Activated naive CD8-positive, alpha-beta T cell treated with anti-CD3 and anti-CD28 coated beads for 36 hours (primary cell): ENCODE measurements around the gene ZNF136. TPM values are rescaled to one million over a fixed set of nuclear protein-coding genes. Genes with fewer than 3 reads are reported as not detected.

ENCODE experiments used
- DNase-seq: peaks from one replicate; pipeline ENCODE4 v3.0.0; 2021
- H3K27ac Mint-ChIP-seq: one replicate; pipeline ENCODE4 v1.8.0; 2022; ENCODE audit warnings: mild to moderate bottlenecking, moderate library complexity, mixed read lengths
- H3K27me3 Mint-ChIP-seq: one replicate; pipeline ENCODE4 v1.8.0; 2022; ENCODE audit warnings: mild to moderate bottlenecking, mixed read lengths
- H3K36me3 Mint-ChIP-seq: one replicate; pipeline ENCODE4 v1.8.0; 2021; ENCODE audit warnings: mild to moderate bottlenecking, mixed read lengths
- H3K4me1 Mint-ChIP-seq: one replicate; pipeline ENCODE4 v1.8.0; 2021; ENCODE audit warnings: mixed read lengths
- H3K4me3 Mint-ChIP-seq: one replicate; pipeline ENCODE4 v1.8.0; 2022; ENCODE audit warnings: mild to moderate bottlenecking, moderate library complexity, mixed read lengths
- H3K9me3 Mint-ChIP-seq: one replicate; pipeline ENCODE4 v1.8.0; 2022; ENCODE audit warnings: mixed read lengths
- total RNA-seq, 2 experiments: library from RNA; stranded (reverse); gene quantifications; one replicate each; pipeline ENCODE4 v1.2.3, GENCODE V29; 2021

The ZNF136 gene
- total RNA-seq, result 10 to 100 TPM; 11.6 to 12.9 TPM

DNA sequence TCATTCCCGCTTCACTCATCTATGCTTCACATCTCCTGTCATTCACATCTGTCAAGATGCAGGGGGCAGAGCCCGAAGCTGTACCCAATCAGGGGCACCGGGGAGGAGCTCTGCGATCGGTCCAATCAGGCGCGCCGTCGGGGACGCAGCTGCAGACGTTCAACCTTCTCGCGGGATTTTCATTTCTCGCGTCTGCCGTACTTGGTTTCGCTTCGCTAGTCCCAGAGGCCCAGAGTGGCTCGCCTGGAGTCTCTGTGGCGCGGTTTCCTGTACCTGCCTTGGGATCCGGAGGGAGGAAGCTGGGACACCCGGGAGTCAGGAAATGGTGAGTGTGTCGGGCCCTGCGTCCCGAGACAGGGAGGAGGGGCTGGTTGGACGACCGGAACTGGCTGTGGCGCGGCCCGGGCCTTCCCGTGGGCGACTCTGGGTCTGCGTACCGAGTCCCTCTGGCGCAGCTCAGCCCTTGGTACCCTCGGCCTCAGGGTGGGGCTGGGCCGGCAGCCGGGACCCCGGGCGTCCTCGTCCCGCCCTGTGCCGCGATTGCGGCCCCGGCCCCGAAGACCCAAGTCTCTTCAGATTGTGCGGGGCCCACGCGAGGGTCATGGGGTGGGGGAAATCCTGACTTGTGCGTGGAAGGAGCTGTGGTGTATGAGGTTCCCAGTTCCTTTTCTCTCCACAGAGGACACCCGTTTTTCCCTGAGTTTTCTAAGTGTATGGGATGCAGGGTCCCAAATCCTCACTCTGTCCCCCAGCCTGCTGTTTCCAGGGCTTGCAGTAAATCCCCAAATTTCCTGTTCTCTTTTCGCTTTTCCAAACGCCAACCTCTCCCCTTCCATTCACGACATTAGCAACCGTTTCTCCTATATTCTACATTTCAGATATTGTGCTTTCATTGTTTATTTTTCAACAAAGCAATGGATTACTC lies at the start of gene ZNF136:
Gene ZNF136 (plus strand): TSS at position 215 of the 925 bp plus-strand sequence. CDS start 108 bp downstream, at position 323.
- H3K9me3 Mint-ChIP-seq, result no peaks in the 10 kb centered on the region
- no peaks in the 10 kb centered on the region for H3K27me3 Mint-ChIP-seq
- peak within 1 kb of the TSS; percentile 94 for H3K27ac Mint-ChIP-seq
- H3K36me3 Mint-ChIP-seq, result peaks cover 22% of the 10 kb centered on the region
- peak; percentile 93 for DNase-seq
- peaks cover 39% of the 10 kb centered on the region for H3K4me1 Mint-ChIP-seq
- peak within 1 kb of the TSS; percentile 93 for H3K4me3 Mint-ChIP-seq

GRCh38 chr19:12113121-12113520 lies 49.8 kb upstream of the ZNF136 start:
- H3K27ac Mint-ChIP-seq, result no peak overlapping the region
- H3K4me1 Mint-ChIP-seq, result peaks cover 15% of the 10 kb centered on the region
- no peak for DNase-seq
- no peak overlapping the region for H3K4me3 Mint-ChIP-seq
- H3K36me3 Mint-ChIP-seq, result peaks cover 55% of the 10 kb centered on the region
- no peaks in the 10 kb centered on the region for H3K27me3 Mint-ChIP-seq
- peaks cover 13% of the 10 kb centered on the region for H3K9me3 Mint-ChIP-seq

DNA sequence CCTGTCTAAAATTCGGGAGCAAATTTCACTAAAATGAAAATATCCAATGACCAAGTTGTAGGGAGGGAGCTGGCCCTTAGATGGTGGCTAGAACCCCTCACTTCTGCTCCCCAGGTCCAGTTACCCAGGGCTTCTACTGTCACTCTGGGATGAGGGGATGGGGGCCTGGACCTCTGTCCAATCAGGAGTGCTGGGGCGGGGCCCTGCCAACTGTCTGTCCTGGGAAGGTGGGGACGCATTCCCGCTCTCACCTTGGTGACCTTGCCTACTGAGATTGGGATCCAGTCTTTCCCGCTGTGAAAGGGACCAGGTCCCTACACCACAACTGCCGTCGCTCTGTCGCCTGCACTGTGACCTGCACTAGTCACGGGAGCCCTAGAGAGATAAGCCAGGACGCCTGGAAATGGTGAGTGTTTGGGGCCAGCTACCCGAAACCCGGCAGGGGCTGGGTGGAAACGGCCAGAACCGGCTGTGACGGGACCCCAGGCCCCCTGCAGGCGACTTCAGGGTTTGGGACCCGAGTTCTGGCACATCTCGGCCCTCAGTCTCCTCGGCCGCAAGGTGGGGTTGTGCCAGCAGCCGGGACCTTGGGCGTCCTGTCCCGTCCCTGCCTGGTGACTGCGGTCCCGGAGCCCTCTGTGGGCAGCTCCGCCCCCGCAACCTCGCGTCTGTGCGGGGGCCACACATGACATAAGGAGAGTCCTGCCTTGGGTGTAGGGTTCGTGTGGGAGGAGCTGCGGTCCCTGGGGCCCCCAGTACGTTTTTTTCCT lies 45.5 kb upstream of the ZNF136 start:
- no peak overlapping the region for H3K4me3 Mint-ChIP-seq
- DNase-seq, result no peak
- peaks cover 27% of the 10 kb centered on the region for H3K36me3 Mint-ChIP-seq

DNA sequence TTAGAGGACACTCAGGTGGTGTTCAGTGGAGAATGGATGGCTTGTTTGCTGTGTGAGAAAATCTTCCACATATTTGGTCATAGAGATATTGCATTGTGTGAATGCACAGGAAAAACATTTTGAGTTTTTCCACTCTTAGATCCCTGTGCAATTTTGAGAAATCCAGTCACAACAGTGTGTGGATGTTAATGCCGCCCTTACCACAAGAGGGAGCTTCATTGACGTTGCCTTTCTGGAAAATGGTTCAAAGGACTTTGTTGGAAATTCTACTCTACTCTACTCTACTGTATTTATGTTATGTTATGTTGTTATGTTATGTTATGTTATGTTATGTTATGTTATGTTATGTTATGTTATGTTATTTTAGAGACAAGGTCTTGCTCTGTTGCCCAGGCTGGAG lies 36.2 kb upstream of the ZNF136 start:
- Mint-ChIP-seq H3K9me3 (peaks cover 14% of the 10 kb centered on the region), H3K27me3 (no peaks in the 10 kb centered on the region), H3K4me1 (peaks cover 2% of the 10 kb centered on the region), H3K27ac (no peak overlapping the region), H3K36me3 (peaks cover 15% of the 10 kb centered on the region), H3K4me3 (no peak overlapping the region)
- no peak for DNase-seq

More for the DNA sequence above, 45.5 kb upstream of the ZNF136 start:
- Mint-ChIP-seq H3K27me3 (no peaks in the 10 kb centered on the region), H3K9me3 (peaks cover 10% of the 10 kb centered on the region), H3K27ac (no peak overlapping the region), H3K4me1 (peaks cover 10% of the 10 kb centered on the region)

- DNase-seq, result no peak
- peaks cover 9% of the 10 kb centered on the region for H3K4me1 Mint-ChIP-seq
- peaks cover 66% of the 10 kb centered on the region for H3K36me3 Mint-ChIP-seq
- H3K27me3 Mint-ChIP-seq, result no peaks in the 10 kb centered on the region
- peaks cover 39% of the 10 kb centered on the region for H3K9me3 Mint-ChIP-seq
- H3K4me3 Mint-ChIP-seq, result no peak overlapping the region
- H3K27ac Mint-ChIP-seq, result no peak overlapping the region
These were observed 29.8 kb upstream of the ZNF136 start for GRCh38 chr19:12133069-12133468.

GRCh38 chr19:12137221-12137940 lies 25.5 kb upstream of the ZNF136 start:
- Mint-ChIP-seq H3K4me1 (peaks cover 38% of the 10 kb centered on the region), H3K4me3 (no peak overlapping the region), H3K9me3 (peaks cover 19% of the 10 kb centered on the region), H3K36me3 (peaks cover 48% of the 10 kb centered on the region), H3K27ac (no peak overlapping the region), H3K27me3 (no peaks in the 10 kb centered on the region)
- no peak for DNase-seq

DNA sequence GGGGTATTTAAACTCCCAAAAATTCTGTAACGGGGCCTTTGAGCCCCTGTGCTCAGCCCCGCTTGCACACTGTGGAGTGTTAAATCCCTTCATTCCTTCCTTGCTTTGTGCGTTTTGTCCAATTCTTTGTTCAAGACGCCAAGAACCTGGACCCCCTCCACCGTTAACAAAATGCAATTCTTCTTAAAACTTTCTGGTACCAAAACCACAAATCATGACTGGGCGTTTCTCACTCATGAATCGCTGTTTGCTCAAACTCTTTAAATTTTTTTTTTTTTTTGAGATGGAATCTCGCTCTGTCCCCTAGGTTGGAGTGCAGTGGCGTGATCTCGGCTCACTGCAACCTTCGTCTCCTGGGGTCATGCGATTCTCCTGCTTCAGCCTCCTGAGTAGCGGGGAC lies 23.6 kb upstream of the ZNF136 start:
- Mint-ChIP-seq H3K4me3 (peak overlapping the region; percentile 91), H3K36me3 (peaks cover 29% of the 10 kb centered on the region), H3K4me1 (peaks cover 38% of the 10 kb centered on the region), H3K9me3 (peaks cover 2% of the 10 kb centered on the region), H3K27me3 (no peaks in the 10 kb centered on the region), H3K27ac (no peak overlapping the region)
- no peak for DNase-seq

DNA sequence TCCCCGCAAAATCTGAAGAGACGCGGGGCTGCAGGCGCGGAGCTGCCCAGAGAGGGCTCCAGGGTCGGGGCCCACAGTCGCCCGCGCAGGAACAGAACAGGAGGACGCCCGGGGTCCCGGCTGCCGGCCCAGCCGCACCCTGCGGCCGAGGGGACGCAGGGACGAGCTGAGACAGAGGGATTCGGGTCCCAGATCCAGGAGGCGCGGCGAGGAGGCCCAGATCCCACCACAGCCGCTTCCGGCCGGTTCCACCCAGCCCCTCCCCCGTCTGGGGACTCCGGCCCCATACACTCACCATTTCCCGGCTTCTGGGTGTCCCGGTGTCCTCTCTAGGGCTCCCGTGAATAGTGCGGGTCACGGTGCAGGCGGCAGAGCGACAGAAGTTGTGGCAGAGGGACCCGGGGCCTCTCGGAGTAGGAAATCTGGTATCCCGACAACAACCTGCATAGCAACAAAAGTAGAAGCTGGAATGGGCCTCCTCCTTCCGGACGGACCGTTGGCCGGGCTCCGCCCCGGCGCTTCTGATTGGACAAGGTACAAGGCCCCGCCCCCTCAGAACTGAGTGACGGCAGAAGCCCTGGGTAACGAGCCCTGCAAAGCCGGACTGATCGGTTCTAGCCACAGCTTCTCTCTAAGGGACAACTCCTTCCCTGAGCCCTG lies 22.9 kb upstream of the ZNF136 start, which contains the start of gene ZNF20:
Gene ZNF20 (minus strand): TSS at position 466 of the 660 bp plus-strand sequence. CDS start 168 bp downstream, at position 298.
- H3K27ac Mint-ChIP-seq, result peak within 1 kb of the TSS; percentile 72
- peaks cover under 1% of the 10 kb centered on the region for H3K9me3 Mint-ChIP-seq
- peaks cover 38% of the 10 kb centered on the region for H3K4me1 Mint-ChIP-seq
- H3K4me3 Mint-ChIP-seq, result peak within 1 kb of the TSS; percentile 91
- peaks cover 26% of the 10 kb centered on the region for H3K36me3 Mint-ChIP-seq
- DNase-seq, result peak; percentile 90
- no peaks in the 10 kb centered on the region for H3K27me3 Mint-ChIP-seq

DNA sequence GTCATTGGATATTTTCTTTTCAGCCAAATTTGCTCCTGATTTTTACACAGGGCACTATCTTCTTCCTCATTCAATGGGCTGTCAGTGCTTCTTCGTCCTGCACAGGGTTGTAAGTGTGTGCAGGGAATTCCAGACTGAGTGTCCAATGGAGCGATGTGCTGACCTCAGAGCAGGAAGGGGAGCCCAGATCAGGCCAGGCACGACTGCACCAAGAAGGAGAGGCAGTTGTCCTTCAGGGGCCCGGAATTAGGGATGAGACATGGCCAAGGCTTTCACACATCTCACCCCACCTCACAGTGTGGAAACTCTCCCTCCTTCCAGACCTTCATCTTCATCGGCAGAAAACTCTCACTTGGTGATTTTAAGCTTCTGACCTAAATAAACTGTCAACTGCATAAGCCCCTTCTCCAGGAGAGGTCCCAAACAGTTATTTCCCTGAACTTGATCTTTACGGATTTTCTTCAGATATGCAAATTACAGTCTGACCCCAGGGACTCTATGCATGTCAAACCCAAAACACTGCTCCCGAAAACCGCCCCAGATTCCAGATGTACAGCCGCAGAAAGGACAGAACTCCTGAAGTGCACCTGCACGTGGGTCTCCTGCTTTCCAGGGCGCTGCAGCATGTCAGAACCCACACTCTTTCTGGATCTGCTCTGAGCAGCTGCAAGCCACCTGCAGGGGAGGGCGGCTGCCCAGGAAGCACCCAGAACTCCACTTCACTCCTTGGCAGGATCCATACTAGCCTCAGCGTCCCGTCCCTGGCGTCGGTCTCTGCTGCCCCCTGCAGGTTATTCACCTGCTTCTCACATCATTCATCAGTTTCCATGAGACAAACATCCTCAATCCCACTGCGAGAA lies 22.1 kb upstream of the ZNF136 start:
- Mint-ChIP-seq H3K27me3 (no peaks in the 10 kb centered on the region), H3K4me3 (peak overlapping the region; percentile 91), H3K27ac (peak overlapping the region; percentile 42), H3K9me3 (peaks cover 7% of the 10 kb centered on the region), H3K36me3 (peaks cover 26% of the 10 kb centered on the region), H3K4me1 (peaks cover 38% of the 10 kb centered on the region)
- DNase-seq, result peak; percentile 81

DNA sequence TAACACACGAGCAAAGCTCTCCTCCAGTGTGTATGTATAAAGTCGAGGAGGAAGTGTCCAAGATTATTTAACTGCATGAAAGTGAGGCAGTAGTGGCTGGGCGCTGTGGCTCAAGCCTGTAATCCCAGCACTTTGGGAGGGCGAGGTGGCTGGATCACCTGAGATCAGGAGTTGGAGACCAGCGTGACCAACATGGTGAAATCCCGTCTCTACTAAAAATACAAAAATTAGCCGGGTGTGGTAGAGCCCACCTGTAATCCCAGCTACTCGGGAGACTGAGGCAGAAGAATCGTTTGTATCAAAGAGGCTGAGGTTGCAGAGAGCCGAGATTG lies 21.5 kb upstream of the ZNF136 start:
- H3K4me3 Mint-ChIP-seq, result peak overlapping the region; percentile 91
- no peak for DNase-seq
- H3K36me3 Mint-ChIP-seq, result peaks cover 29% of the 10 kb centered on the region
- peaks cover 11% of the 10 kb centered on the region for H3K9me3 Mint-ChIP-seq
- H3K27ac Mint-ChIP-seq, result no peak overlapping the region
- H3K27me3 Mint-ChIP-seq, result no peaks in the 10 kb centered on the region
- peaks cover 38% of the 10 kb centered on the region for H3K4me1 Mint-ChIP-seq

GRCh38 chr19:12145348-12145747 lies 17.5 kb upstream of the ZNF136 start:
- no peak overlapping the region for H3K4me3 Mint-ChIP-seq
- DNase-seq, result no peak
- peaks cover 11% of the 10 kb centered on the region for H3K4me1 Mint-ChIP-seq
- peaks cover 17% of the 10 kb centered on the region for H3K9me3 Mint-ChIP-seq
- no peak overlapping the region for H3K27ac Mint-ChIP-seq
- H3K27me3 Mint-ChIP-seq, result no peaks in the 10 kb centered on the region
- H3K36me3 Mint-ChIP-seq, result peaks cover 36% of the 10 kb centered on the region

GRCh38 chr19:12155324-12155860 lies 7.5 kb upstream of the ZNF136 start:
- peaks cover 20% of the 10 kb centered on the region for H3K36me3 Mint-ChIP-seq
- H3K27ac Mint-ChIP-seq, result no peak overlapping the region
- H3K27me3 Mint-ChIP-seq, result peaks cover 4% of the 10 kb centered on the region
- H3K9me3 Mint-ChIP-seq, result peaks cover 3% of the 10 kb centered on the region
- peak overlapping the region; percentile 86 for H3K4me3 Mint-ChIP-seq
- H3K4me1 Mint-ChIP-seq, result peaks cover 12% of the 10 kb centered on the region
- no peak for DNase-seq

GRCh38 chr19:12156223-12157058 lies 6.5 kb upstream of the ZNF136 start, which contains the start of gene ZNF625:
TSS of gene ZNF625 (minus strand) at chr19:12156734. CDS start at chr19:12156558, 176 bp downstream.
- Mint-ChIP-seq H3K27me3 (peaks cover 4% of the 10 kb centered on the region), H3K4me3 (peak within 1 kb of the TSS; percentile 86), H3K9me3 (peaks cover 3% of the 10 kb centered on the region), H3K36me3 (peaks cover 13% of the 10 kb centered on the region), H3K27ac (peak within 1 kb of the TSS; percentile 81), H3K4me1 (peaks cover 15% of the 10 kb centered on the region)
- peak; percentile 57 for DNase-seq
